AG10803 (cell line): ENCODE results near the gene CATSPERD.

Experiments used
- DNase-seq: peaks from one replicate; pipeline ENCODE4 v3.0.0; 2010; ENCODE audit warnings: low read depth
- H3K4me3 ChIP-seq: 2 replicates; pipeline ENCODE4 v1.5.1; 2011; ENCODE audit warnings: mild to moderate bottlenecking, low read length, control low read depth
- CTCF ChIP-seq: conservative IDR thresholded peaks from 2 replicates; pipeline ENCODE4 v1.5.1; 2011; ENCODE audit warnings: mild to moderate bottlenecking, low read length, control low read depth, inconsistent platforms

The CATSPERD gene

GRCh38 chr19:5801796-5802619, 81.6 kb downstream of the CATSPERD start:
- DNase-seq, result peak; percentile 48
- no peak overlapping the region for H3K4me3 ChIP-seq
- TF ChIP-seq CTCF, result no peak

- DNase-seq, result no peak
- peak overlapping the region; percentile 45 for H3K4me3 ChIP-seq
- TF ChIP-seq CTCF, result no peak
These were observed 83.0 kb downstream of the CATSPERD start for GRCh38 chr19:5803441-5803751.

- H3K4me3 ChIP-seq, result peak overlapping the region; percentile 45
- DNase-seq, result peak; percentile 70
- peak; percentile 74 for TF ChIP-seq CTCF
These were observed 83.5 kb downstream of the CATSPERD start for GRCh38 chr19:5803752-5804515.

GRCh38 chr19:5804516-5805461, 84.4 kb downstream of the CATSPERD start, which contains the start of gene NRTN:
NRTN (plus strand) TSS chr19:5805067; CDS start chr19:5824166, 19,099 bp downstream.
- DNase-seq, result no peak
- no peak within 1 kb of the TSS; the same call in 1 of the 2 replicates for H3K4me3 ChIP-seq
- TF ChIP-seq CTCF, result no peak

GRCh38 chr19:5805462-5806132, 85.2 kb downstream of the CATSPERD start:
- no peak overlapping the region for H3K4me3 ChIP-seq
- TF ChIP-seq CTCF, result peak; percentile 66

GRCh38 chr19:5806133-5806489, 85.7 kb downstream of the CATSPERD start:
- no peak overlapping the region for H3K4me3 ChIP-seq
- DNase-seq, result no peak

More at GRCh38 chr19:5805462-5806132, 85.2 kb downstream of the CATSPERD start:
- peak; percentile 24 for DNase-seq

More at GRCh38 chr19:5806133-5806489, 85.7 kb downstream of the CATSPERD start:
- TF ChIP-seq CTCF, result no peak
